ENCODE data around the gene SLC29A4.
"Not testable (repeated sequence)": the region's sequence is repeated elsewhere in the genome, so short reads cannot be mapped to it uniquely, and the experiment has no call there.

- TF ChIP-seq CTCF (IDR thresholded peaks at IDR 0.05); ZFX (IDR thresholded peaks at IDR 0.05; ENCODE audit: borderline replicate concordance): not testable (repeated sequence)
Observed at GRCh38 chr7:5312276-5313070, 29.7 kb downstream of the SLC29A4 start.
